K562 (cell line): ENCODE data around the gene DNAJB4. TPM values are rescaled to one million over a fixed set of nuclear protein-coding genes. Genes with fewer than 3 reads are reported as not detected.

Experiments used
- AFF4 ChIP-seq: sonication (generic); formaldehyde crosslinking; IDR thresholded peaks from 2 replicates; pipeline ENCODE4 v1.8.0; 2023; ENCODE audit warnings: mild to moderate bottlenecking, missing genetic modification reagents
- E2F1 ChIP-seq: sonication (generic); formaldehyde crosslinking; IDR thresholded peaks from 2 replicates; pipeline ENCODE4 v1.8.1; 2023; ENCODE audit warnings: mild to moderate bottlenecking, missing genetic modification reagents, moderate library complexity
- ELF1 ChIP-seq: fragments of 200-800 bp; sonication (Bioruptor generic); IDR thresholded peaks from 2 replicates; pipeline ENCODE4 v1.6.1; 2016; ENCODE audit warnings: missing genetic modification characterization, missing compliant biosample characterization
- HDAC3 ChIP-seq: fragments of 450-650 bp; IDR thresholded peaks from 2 replicates; pipeline ENCODE4 v1.6.1; 2018; ENCODE audit warnings: borderline replicate concordance, mild to moderate bottlenecking, moderate library complexity; ENCODE audit not compliant: partially characterized antibody
- MED1 ChIP-seq: sonication (generic); formaldehyde crosslinking; IDR thresholded peaks from 2 replicates; pipeline ENCODE4 v1.8.1; 2023; ENCODE audit warnings: missing genetic modification reagents, borderline replicate concordance
- SMARCA4 ChIP-seq: fragments of 450-650 bp; IDR thresholded peaks from 2 replicates; pipeline ENCODE4 v1.6.1; 2016
- TEAD4 ChIP-seq, 2 experiments: sonication (generic) in 1 of 2; formaldehyde crosslinking in 1 of 2; IDR thresholded peaks; 2 replicates each; pipeline versions ENCODE4 v1.6.1 to v1.8.0; 2012 to 2022; ENCODE audit warnings: borderline replicate concordance in 1 of 2, inconsistent platforms in 1 of 2, low read length in 1 of 2, mild to moderate bottlenecking in 1 of 2, missing genetic modification reagents in 1 of 2
- U2AF1 ChIP-seq: fragments of 200-400 bp; formaldehyde crosslinking; optimal IDR thresholded peaks from 2 replicates; pipeline ENCODE3; 2017; ENCODE audit warnings: mild to moderate bottlenecking, low read depth, low read length, moderate library complexity
- ZBTB8A ChIP-seq: fragments of 450-650 bp; IDR thresholded peaks from 2 replicates; pipeline ENCODE4 v1.6.1; 2018; ENCODE audit warnings: mild to moderate bottlenecking, moderate library complexity; ENCODE audit not compliant: partially characterized antibody
- ZNF274 ChIP-seq: IDR thresholded peaks from 2 replicates; pipeline ENCODE4 v1.6.1; 2011; ENCODE audit warnings: low read depth, mild to moderate bottlenecking, low read length, moderate library complexity, borderline replicate concordance
- polyA plus RNA-seq, 8 experiments: library from polyadenylated mRNA; depleted of rRNA in 4 of 8; stranded (reverse) in 5 of 8; unstranded in 3 of 8; fragments of >200 nt; fragmentation: Nextera tagmentation in 2 of 8; fragmentation: Illumina TruSeq in 1 of 8; extraction: Ambion mirVana in 2 of 8; extraction: Trizol in 1 of 8; gene quantifications; 2 replicates each; pipeline versions ENCODE4 v1.2.1 to v1.2.3, GENCODE V29; 2011 to 2014; ENCODE audit warnings: inconsistent platforms in 1 of 8, missing spikeins in 1 of 8
- total RNA-seq, 7 experiments: library from RNA; depleted of rRNA in 6 of 7; stranded (reverse); fragments of >200 nt in 6 of 7; fragmentation: Illumina TruSeq in 2 of 7; extraction: Trizol in 2 of 7; gene quantifications; 2 replicates each; pipeline versions ENCODE4 v1.2.1 to v1.2.3, GENCODE V29; 2011 to 2021; ENCODE audit warnings: low replicate concordance in 1 of 7
- TF ChIP-seq, protein P1 (sequence below): fragments of 450-650 bp; IDR thresholded peaks from 2 replicates; pipeline ENCODE4 v1.6.1; 2016; ENCODE audit warnings: mild to moderate bottlenecking
- TF ChIP-seq, protein P2 (sequence below): sonication (generic); formaldehyde crosslinking; IDR thresholded peaks from 2 replicates; pipeline ENCODE4 v1.8.0; 2022; ENCODE audit warnings: mild to moderate bottlenecking, missing genetic modification reagents
- TF ChIP-seq, protein P3 (sequence below), 2 experiments: fragments of 450-650 bp in 1 of 2; sonication (generic) in 1 of 2; formaldehyde crosslinking; conservative IDR thresholded peaks; 2 replicates each; pipeline versions ENCODE4 v1.4.0 to v1.8.1; 2020 to 2022; ENCODE audit warnings: mild to moderate bottlenecking in 1 of 2, missing genetic modification reagents in 1 of 2
- TF ChIP-seq, protein P4 (sequence below), 3 experiments: IDR thresholded peaks in 2 of 3; conservative IDR thresholded peaks in 1 of 3; 2 replicates each; pipeline ENCODE4 v1.5.1; 2011 to 2012; ENCODE audit warnings: low read length in 3 of 3, mild to moderate bottlenecking in 3 of 3, control low read depth in 2 of 3, improper control_type of control experiment in 1 of 3, inconsistent platforms in 1 of 3, low read depth in 1 of 3, mixed read lengths in 1 of 3, moderate library complexity in 1 of 3; ENCODE audit not compliant: insufficient read depth in 2 of 3

The DNAJB4 gene
- total and polyA plus RNA-seq, 9 of the 15 experiments (the other 6 are each of a cell fraction or from before 2014, with no cell fraction given): 8.5 to 27.7 (median 19.8) TPM

- TF ChIP-seq, protein P1, sequence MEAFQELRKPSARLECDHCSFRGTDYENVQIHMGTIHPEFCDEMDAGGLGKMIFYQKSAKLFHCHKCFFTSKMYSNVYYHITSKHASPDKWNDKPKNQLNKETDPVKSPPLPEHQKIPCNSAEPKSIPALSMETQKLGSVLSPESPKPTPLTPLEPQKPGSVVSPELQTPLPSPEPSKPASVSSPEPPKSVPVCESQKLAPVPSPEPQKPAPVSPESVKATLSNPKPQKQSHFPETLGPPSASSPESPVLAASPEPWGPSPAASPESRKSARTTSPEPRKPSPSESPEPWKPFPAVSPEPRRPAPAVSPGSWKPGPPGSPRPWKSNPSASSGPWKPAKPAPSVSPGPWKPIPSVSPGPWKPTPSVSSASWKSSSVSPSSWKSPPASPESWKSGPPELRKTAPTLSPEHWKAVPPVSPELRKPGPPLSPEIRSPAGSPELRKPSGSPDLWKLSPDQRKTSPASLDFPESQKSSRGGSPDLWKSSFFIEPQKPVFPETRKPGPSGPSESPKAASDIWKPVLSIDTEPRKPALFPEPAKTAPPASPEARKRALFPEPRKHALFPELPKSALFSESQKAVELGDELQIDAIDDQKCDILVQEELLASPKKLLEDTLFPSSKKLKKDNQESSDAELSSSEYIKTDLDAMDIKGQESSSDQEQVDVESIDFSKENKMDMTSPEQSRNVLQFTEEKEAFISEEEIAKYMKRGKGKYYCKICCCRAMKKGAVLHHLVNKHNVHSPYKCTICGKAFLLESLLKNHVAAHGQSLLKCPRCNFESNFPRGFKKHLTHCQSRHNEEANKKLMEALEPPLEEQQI: no peak
- peak; percentile 66 for TF ChIP-seq ELF1 (tag)
- no peak for TF ChIP-seq HDAC3
- no peak for TF ChIP-seq MED1 (CRISPR knock-in tag)
- TF ChIP-seq E2F1 (CRISPR knock-in tag): no peak
- TF ChIP-seq TEAD4 (IDR thresholded peaks at IDR 0.05; ENCODE audit: low read length): no peak; the same call in 1 of the 2 replicates
- no peak for TF ChIP-seq TEAD4 (CRISPR knock-in tag; IDR thresholded peaks at IDR 0.05; ENCODE audit: borderline replicate concordance)
- peak; percentile 67; the same call in 1 of the 2 replicates for TF ChIP-seq AFF4 (CRISPR knock-in tag)
- no peak for TF ChIP-seq U2AF1
- TF ChIP-seq, protein P2, sequence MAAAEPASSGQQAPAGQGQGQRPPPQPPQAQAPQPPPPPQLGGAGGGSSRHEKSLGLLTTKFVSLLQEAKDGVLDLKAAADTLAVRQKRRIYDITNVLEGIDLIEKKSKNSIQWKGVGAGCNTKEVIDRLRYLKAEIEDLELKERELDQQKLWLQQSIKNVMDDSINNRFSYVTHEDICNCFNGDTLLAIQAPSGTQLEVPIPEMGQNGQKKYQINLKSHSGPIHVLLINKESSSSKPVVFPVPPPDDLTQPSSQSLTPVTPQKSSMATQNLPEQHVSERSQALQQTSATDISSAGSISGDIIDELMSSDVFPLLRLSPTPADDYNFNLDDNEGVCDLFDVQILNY: no peak; the same call in 1 of the 2 replicates
- TF ChIP-seq, protein P3, sequence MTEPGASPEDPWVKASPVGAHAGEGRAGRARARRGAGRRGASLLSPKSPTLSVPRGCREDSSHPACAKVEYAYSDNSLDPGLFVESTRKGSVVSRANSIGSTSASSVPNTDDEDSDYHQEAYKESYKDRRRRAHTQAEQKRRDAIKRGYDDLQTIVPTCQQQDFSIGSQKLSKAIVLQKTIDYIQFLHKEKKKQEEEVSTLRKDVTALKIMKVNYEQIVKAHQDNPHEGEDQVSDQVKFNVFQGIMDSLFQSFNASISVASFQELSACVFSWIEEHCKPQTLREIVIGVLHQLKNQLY (CRISPR knock-in tag; conservative IDR thresholded peaks at IDR 0.05): no peak
- TF ChIP-seq ZNF274: no peak
- TF ChIP-seq, protein P4, sequence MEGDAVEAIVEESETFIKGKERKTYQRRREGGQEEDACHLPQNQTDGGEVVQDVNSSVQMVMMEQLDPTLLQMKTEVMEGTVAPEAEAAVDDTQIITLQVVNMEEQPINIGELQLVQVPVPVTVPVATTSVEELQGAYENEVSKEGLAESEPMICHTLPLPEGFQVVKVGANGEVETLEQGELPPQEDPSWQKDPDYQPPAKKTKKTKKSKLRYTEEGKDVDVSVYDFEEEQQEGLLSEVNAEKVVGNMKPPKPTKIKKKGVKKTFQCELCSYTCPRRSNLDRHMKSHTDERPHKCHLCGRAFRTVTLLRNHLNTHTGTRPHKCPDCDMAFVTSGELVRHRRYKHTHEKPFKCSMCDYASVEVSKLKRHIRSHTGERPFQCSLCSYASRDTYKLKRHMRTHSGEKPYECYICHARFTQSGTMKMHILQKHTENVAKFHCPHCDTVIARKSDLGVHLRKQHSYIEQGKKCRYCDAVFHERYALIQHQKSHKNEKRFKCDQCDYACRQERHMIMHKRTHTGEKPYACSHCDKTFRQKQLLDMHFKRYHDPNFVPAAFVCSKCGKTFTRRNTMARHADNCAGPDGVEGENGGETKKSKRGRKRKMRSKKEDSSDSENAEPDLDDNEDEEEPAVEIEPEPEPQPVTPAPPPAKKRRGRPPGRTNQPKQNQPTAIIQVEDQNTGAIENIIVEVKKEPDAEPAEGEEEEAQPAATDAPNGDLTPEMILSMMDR (IDR thresholded peaks at IDR 0.05 in 2 of 3, conservative IDR thresholded peaks at IDR 0.05 in 1 of 3; ENCODE audit: insufficient read depth in 2 of 3, low read depth in 1 of 3, low read length in 3 of 3): no peak
- no peak for TF ChIP-seq ZBTB8A
- TF ChIP-seq SMARCA4: no peak
Measured at GRCh38 chr1:77978293-77978968, 26.3 kb upstream of the DNAJB4 start (continued).
